Left ventricle myocardium inferior (tissue), 1 donor: Measurements from ENCODE around the gene PIEZO2. TPM values are rescaled to one million over a fixed set of nuclear protein-coding genes. Genes with fewer than 3 reads are reported as not detected.
"Not testable (repeated sequence)": the region's sequence is repeated elsewhere in the genome, so short reads cannot be mapped to it uniquely, and the experiment has no call there.

Experiments
- DNase-seq: peaks from one replicate; pipeline ENCODE4 v3.0.0-alpha.2; 2020
- H3K27ac ChIP-seq: fragments of 200-600 bp; replicated peaks from 2 replicates; pipeline ENCODE4 v1.8.0; 2021
- H3K27me3 ChIP-seq: fragments of 200-600 bp; 2 replicates; pipeline ENCODE4 v1.8.0; 2021; ENCODE audit warnings: low read depth
- H3K36me3 ChIP-seq: fragments of 200-600 bp; 2 replicates; pipeline ENCODE4 v1.8.0; 2021
- H3K4me1 ChIP-seq: fragments of 200-600 bp; 2 replicates; pipeline ENCODE4 v1.8.0; 2021
- H3K4me3 ChIP-seq: fragments of 200-600 bp; 2 replicates; pipeline ENCODE4 v1.8.0; 2021; ENCODE audit warnings: mild to moderate bottlenecking, moderate library complexity
- H3K9me3 ChIP-seq: fragments of 200-600 bp; replicated peaks from 2 replicates; pipeline ENCODE4 v1.8.0; 2021
- intact Hi-C: fragments of 100-400 bp; cut with micrococcal nuclease; formaldehyde crosslinking; loops from one replicate; pipeline ENCODE4 v1.11.0; 2022
- total RNA-seq: library from RNA; stranded (reverse); fragmentation: NEBNext Ultra II Directional; extraction: Animal tissue kit (Norgen Biotek cat#: 25700); gene quantifications from one replicate; pipeline ENCODE4 v1.2.1, GENCODE V29; 2021
- TF ChIP-seq, protein P1 (sequence below): fragments of 200-600 bp; IDR thresholded peaks from 2 replicates; pipeline ENCODE4 v1.8.0; 2021; ENCODE audit warnings: antibody characterized with exemption, mild to moderate bottlenecking, borderline replicate concordance
- donor health status: DM: no; HTN: yes; CAD: no; lungs with severe emphysema.

The PIEZO2 gene
- total RNA-seq, 1 donor from 2014 or later, result 0.33 TPM

DNA sequence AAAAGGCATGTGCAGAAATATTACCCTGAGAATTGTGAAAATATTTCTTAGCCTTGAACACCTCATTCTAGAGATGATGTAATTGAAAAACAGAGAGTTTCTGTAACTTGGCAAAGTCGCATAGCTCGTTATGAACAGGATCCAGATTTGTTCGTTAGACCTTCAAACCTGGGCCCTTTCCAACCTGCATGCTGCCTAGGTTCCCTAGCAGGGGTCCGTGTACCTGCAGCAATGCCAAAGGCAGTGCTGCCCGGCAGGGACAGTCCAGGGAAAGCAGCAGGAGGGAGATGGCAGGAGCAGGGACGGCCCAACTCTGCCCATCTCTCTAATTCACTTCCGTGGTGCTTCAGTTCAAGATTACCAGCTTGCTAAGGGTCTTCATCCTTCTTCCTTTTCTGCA lies 12.0 kb downstream of the PIEZO2 start:
- Histone ChIP-seq H3K9me3 (no peaks in the 10 kb centered on the region), H3K4me3 (no peak overlapping the region), H3K36me3 (no peaks in the 10 kb centered on the region), H3K4me1 (no peaks in the 10 kb centered on the region), H3K27ac (no peak overlapping the region), H3K27me3 (peaks cover 43% of the 10 kb centered on the region)
- TF ChIP-seq, protein P1, sequence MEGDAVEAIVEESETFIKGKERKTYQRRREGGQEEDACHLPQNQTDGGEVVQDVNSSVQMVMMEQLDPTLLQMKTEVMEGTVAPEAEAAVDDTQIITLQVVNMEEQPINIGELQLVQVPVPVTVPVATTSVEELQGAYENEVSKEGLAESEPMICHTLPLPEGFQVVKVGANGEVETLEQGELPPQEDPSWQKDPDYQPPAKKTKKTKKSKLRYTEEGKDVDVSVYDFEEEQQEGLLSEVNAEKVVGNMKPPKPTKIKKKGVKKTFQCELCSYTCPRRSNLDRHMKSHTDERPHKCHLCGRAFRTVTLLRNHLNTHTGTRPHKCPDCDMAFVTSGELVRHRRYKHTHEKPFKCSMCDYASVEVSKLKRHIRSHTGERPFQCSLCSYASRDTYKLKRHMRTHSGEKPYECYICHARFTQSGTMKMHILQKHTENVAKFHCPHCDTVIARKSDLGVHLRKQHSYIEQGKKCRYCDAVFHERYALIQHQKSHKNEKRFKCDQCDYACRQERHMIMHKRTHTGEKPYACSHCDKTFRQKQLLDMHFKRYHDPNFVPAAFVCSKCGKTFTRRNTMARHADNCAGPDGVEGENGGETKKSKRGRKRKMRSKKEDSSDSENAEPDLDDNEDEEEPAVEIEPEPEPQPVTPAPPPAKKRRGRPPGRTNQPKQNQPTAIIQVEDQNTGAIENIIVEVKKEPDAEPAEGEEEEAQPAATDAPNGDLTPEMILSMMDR, result no peak
- no peak for DNase-seq
- intact Hi-C loops, result no loop called here

DNA sequence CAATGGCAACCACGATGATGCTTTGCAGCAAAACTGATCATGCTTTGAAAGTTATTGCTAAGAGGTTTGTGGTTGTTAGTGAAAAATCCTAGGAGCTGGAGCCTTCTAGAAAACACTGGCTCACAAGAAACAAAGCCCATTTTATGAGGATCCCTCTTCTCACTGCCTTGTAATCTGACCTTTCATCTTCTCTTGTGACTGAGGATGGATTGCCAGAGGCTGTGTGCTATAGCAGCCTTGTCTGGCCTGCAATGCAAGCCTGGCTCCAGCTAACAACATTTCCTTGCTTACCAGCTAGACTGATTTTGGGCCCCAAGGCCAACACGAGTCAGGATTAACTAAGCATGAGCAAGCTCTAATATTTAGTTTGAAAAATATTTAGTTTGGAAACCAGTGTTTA lies 13.1 kb downstream of the PIEZO2 start:
- DNase-seq, result no peak
- Histone ChIP-seq H3K27me3 (peaks cover 39% of the 10 kb centered on the region), H3K27ac (no peak overlapping the region), H3K4me3 (no peak overlapping the region), H3K4me1 (no peaks in the 10 kb centered on the region), H3K36me3 (no peaks in the 10 kb centered on the region), H3K9me3 (no peaks in the 10 kb centered on the region)
- intact Hi-C loops, result no loop called here
- TF ChIP-seq, protein P1, result no peak

DNA sequence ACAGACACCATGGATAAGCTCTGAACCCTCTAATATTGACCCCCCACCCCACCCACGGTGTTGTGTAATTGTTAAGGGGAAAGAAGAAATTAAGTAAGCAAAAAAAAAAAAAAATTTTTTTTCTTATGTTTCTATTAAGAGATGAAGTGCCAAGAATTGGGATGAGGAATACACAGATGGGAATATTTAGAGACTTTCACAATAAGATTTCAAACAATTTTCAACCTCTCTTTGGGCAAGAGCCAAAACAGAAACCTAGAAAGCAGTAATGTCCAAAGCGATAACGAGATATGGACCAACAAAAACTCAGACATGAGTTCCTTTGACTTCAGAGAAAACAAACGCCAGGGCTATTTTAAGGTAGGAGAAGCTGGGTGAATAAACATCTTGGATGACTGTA lies 14.4 kb downstream of the PIEZO2 start:
- H3K9me3 ChIP-seq, result peaks cover 2% of the 10 kb centered on the region
- intact Hi-C loops, result no loop called here
- TF ChIP-seq, protein P1, result no peak

DNA sequence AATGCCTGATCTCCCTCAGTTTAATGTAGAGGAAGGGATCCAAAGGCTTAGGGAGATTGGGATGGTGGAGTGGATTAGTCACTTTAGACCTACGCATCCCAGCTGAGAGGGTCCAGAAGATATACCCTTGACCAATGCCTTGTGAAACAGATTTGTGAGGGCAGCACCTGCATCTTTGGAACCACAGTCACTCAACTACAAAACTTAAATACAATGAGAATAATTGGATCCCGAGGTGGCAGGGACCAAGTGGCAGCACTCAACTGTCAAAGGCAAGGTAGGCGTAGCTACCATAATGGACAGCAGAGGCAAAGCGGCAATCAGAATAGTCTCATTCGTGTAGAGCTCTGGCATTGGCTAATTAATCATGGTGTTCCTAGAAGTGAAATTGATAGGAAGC lies 20.3 kb downstream of the PIEZO2 start:
- Histone ChIP-seq H3K9me3 (peaks cover 24% of the 10 kb centered on the region), H3K27me3 (peaks cover 19% of the 10 kb centered on the region)
- DNase-seq, H3K4me1 ChIP-seq, intact Hi-C loops, H3K36me3 ChIP-seq, H3K27ac ChIP-seq, H3K4me3 ChIP-seq: not testable (repeated sequence)

More for the DNA sequence above, 14.4 kb downstream of the PIEZO2 start:
- DNase-seq, result no peak
- Histone ChIP-seq H3K36me3 (no peaks in the 10 kb centered on the region), H3K27ac (no peak overlapping the region), H3K4me1 (no peaks in the 10 kb centered on the region), H3K27me3 (peaks cover 32% of the 10 kb centered on the region), H3K4me3 (no peak overlapping the region)

DNA sequence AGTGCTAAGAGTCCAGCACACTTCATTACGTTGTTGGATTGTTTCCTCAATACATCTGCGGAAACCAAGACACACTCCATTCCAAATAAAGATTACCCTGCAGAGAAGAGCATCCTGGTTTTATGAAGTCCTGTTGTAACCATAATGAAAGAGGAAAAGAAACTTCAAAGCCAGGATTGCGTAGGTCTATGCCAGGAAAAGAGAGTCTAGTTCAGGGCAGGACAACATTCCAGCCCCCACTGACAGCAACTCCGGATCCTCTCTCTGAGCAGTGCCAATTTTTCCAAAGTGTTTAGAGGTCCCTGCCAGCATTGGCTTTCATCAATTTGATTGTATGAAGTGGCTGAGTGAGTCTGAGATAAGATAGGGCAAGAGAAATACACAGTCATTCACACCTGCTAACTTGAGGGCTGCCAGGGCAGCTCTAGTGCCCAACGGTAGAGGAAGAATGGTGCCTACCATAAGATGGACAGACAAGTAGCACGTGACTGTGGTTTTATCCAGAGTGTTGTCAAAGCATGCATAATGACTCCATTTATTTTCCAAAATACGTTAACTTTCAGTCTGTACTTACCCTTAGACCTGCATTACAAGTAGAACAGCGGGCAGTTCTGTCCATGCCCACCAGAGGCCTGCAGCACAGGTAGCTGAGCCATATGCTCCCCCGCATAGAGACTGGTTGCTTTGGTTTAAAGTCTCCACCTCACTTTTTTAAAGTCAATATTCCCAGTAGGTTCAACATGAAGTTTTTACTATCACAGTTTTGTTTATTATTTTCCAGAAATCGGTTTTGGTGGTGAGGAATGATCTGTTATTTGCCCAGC lies 23.7 kb downstream of the PIEZO2 start:
- H3K36me3 ChIP-seq, result no peaks in the 10 kb centered on the region
- peaks cover 52% of the 10 kb centered on the region for H3K27me3 ChIP-seq
- TF ChIP-seq, protein P1, result no peak
- DNase-seq, result no peak
- H3K4me3 ChIP-seq, result no peak overlapping the region
- H3K27ac ChIP-seq, result no peak overlapping the region
- no peaks in the 10 kb centered on the region for H3K4me1 ChIP-seq
- intact Hi-C loops, result no loop called here
- peaks cover 24% of the 10 kb centered on the region for H3K9me3 ChIP-seq

DNA sequence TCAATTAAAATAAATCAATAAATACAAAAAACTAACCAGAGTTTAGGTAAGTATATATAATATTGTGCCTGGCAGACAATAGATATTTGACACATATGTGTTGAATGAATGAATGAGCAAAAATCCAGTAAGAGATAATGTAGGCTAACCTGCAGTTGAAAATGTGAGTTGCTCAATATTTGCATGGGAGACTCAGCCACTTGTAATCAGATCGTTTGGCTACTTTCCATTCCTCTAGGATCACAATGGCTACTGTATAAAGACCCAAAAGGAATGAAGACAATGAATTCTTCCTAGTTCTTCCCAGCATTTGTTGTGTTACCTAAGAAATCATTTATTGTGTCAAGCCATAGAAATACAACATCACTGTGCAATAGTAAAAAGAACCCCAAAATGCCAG lies 25.3 kb downstream of the PIEZO2 start:
- intact Hi-C loops, result no loop called here
- peaks cover 52% of the 10 kb centered on the region for H3K27me3 ChIP-seq
- H3K9me3 ChIP-seq, result peaks cover 13% of the 10 kb centered on the region
- TF ChIP-seq, protein P1, result no peak
- H3K36me3 ChIP-seq, result no peaks in the 10 kb centered on the region
- H3K4me3 ChIP-seq, result no peak overlapping the region
- no peaks in the 10 kb centered on the region for H3K4me1 ChIP-seq
- no peak for DNase-seq
- no peak overlapping the region for H3K27ac ChIP-seq
